ENCODE measurements around the gene CTDSPL2.
"Not testable (repeated sequence)": the region's sequence is repeated elsewhere in the genome, so short reads cannot be mapped to it uniquely, and the experiment has no call there.

The CTDSPL2 gene

DNA sequence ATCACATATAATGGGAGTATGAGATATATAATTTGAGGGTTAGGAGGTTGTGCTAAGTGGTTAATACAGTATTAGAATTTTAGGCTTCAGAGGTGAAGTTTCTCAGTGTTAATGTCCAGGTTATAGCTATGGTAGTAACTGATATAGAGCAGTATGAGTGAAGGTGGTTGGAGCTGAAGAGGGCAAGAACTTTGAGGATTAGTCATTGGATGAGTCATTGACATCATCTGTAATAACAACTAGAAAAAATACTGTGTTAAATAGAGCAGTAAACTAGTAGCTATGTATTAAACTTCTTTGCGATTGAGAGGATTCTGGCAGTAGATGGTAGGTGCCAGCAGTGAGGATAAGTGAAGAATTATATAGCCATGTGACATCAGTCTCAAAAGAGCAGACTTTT, 62.0 kb downstream of the CTDSPL2 start:
- DNase-seq = no peak

DNA sequence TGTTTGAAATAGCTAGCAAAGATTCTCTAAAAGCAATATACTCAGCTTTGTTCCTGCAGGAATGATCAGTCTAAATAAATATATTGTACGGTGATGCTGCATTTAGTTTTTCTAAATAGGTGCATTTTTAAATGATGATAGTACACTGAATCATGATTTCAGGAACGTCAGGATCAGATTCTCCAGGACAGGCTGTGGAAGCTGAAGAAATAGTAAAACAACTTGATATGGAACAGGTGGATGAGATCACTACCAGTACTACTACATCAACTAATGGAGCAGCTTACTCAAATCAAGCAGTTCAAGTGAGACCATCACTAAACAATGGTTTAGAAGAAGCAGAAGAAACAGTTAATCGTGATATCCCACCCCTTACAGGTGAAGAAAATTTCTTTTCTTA, 63.2 kb downstream of the CTDSPL2 start:
- no peak for DNase-seq

DNA sequence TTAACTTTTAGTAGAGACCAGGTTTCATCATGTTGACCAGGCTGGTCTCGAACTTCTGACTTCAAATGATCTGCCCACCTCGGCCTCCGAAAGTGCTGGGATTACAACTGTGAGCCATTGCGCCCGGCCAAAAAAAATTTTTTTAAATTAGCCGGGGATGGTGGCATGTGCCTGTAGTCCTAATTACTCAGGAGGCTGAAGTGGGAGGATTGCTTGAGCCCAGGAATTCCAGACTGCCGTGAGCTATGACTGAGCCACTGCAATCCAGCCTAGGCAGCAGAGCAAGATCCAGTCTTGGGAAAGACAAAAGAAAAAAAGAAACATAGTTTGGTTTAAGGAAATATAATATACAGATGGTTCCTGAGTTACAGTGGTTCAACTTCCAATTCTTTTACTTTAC, 64.6 kb downstream of the CTDSPL2 start:
- no peak for DNase-seq

DNA sequence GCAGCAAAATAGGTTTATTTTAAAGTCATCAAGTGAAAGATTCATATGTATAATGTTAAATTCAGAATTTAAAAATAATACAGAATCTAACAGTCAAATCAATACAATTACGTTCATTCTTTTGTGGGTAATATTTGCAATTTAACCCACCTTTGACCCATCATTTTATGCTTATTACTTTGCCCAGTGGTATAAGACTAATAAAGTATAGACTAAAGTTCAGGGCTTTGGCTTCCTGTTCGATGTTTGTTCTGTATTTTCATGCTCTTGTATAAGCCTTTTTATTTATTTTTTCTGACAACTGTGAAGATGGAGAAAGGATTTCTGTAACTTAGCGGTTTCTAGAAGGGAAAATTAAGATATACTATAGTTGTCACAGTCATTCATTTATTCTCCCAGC, 65.2 kb downstream of the CTDSPL2 start:
- DNase-seq = no peak

DNA sequence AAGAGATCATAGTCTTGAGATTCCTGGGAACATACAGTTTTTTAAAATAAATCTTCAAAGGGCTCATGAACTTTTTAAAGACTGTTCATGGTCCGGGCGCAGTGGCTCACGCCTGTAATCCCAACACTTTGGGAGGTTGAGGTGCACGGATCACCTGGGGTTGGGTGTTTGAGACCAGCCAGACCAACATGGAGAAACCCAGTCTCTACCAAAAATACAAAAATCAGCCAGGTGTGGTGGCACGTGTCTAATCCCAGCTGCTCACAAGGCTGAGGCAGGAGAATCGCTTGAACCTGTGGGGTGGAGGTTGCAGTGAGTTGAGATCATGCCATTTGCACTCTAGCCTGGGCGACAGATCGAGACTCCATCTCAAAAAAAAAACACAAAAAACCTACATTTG, 68.1 kb downstream of the CTDSPL2 start:
- DNase-seq = no peak

DNA sequence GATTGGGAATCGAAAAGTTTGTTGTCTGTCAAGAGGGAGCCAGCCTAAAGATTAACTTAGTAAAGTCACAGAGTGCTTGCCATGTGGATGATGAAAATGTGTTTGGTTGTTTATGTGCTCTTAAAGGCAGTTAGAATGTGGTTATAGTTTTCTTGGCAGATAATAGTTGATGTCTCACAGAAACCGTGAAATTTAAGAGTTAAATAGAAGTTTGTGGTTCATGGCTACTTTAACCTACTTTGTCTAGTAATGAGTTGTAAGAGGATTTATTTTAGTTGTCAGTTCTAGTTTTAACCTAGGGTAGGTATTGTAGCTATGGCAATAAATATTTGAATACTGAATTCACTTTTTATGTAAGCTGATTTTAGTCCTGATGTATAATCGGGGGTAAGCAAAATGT, 73.1 kb downstream of the CTDSPL2 start:
- no peak for DNase-seq

DNA sequence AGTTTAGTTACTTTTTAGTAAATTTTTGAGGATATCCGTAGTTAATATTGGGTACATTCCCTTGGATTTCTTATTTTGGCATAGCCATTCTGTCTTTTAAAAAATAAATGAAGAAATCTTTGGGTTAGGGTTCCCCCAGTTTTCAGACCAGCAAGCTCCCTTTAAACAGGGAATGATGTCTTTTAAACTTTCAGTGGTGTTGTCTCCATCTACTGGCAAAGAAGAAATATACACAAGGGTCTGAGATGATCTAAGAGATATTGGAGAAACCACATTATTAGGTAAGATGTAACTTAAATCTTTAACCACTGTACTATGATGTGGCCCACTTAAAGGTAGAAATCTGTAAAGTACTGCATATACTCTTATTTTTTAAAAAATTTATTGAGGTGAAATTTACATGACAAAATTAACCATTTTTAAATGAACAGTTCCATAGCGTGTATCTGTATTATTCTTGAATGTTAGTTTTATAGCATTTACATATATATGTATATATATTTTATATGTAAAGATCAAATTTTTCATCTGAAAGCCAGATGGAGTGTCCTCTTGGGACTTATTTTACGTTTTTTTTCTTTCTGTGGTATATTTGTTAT, 74.4 kb downstream of the CTDSPL2 start:
- DNase-seq = no peak

DNA sequence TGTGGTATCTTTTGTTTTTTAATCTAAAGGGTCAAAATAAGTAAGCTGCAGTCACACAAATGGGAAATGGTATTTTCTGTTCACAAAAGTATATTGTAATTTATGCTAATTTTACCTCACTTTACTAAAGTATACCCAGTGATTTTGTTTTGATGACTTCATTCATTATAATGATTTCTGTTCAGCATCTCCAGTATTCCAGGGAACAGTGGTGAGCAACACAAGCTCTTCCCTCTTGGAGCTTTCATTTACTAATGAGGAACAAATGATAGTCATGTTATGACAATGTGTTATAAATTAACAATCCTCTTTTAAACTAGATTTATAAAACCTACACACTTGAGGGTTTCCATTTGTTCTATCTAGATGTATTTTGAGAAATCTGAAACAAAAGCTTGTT, 89.0 kb downstream of the CTDSPL2 start:
- no peak for DNase-seq

DNA sequence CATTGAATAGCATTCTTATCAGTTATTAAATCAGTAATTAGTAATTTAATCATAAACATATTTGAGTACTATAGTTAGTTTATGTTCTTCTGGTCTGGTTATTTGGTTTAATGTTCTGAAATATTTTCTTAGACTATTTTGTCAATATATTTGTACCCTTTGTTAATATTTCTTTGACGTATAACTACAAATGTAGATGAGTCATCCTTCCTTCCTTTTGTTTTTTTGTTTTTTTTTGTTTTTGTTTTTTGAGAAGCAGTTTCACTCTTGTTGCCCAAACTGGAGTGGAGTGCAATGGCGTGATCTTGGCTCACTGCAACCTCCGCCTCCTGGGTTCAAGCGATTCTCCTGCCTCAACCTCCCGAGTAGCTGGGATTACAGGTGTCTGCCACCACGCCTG, 92.1 kb downstream of the CTDSPL2 start:
- no peak for DNase-seq

DNA sequence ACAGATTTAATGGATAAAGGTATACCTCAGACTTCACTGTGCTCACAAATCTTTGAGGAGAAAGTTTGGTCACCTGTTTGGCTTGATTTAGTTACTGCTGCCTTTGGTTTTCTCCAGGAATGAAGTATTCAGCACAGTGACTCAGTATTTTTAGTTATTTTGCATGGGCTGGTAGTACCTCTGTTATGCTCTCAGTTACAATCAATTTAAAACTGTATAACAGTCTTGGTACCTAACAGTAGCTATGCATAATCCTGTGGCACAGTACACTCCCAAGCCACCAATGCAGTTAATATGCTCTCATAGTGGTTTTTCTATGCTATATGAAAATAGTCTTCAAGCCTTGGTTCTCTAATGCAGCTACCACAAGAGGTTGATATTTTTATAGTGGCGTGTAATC, 97.6 kb downstream of the CTDSPL2 start:
- no peak for DNase-seq

DNA sequence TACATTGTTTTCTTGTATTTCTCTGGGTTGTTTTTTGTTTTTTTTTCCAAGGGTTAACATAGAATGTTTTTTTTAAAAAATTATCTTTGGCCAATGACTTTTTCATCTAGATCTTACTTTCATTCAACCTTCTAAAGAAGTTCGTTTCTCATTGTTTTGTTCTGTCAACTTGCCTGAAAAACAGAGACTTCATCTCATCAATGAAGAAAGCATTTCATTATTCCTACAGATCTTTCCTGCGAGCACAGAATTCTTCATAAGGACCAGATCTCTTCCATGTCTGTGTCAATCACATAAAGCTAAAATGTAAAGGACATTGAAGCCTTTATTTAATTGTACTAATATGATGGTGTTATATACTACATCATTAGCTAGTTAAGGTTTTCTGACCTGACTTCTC, 99.8 kb downstream of the CTDSPL2 start:
- no peak for DNase-seq

DNA sequence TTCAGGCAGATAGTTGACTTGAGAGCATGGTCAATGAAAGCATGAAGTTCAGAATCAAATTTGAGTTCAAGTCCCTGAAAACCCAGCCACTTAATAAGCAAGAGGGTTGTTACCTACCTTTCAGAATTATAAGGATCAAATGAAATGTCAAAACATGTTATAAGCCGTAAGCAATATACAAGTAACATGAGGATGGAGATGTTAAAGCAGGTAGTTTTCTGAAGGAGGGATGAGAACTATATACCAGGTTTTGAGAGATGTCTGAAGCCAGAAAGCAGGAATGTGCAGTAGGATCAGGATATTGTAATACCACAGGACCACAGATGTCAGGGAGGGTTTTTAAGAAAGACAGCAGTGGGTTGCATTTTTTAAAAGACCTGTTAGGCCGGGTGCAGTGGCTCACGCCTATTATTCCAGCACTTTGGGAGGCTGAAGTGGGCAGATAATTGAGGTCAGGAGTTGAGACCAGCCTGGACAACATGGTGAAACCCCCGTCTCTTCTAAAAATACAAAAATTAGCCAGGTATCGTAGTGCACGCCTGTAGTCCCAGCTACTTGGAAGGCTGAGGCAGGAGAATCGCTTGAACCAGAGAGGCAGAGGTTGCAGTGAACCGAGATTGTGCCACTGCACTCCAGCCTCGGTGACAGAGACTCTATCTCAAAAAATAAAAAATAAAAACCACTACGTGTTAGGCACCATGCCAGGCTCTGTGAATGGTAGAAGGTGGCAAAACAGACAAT, 102.6 kb downstream of the CTDSPL2 start:
- DNase-seq = no peak

DNA sequence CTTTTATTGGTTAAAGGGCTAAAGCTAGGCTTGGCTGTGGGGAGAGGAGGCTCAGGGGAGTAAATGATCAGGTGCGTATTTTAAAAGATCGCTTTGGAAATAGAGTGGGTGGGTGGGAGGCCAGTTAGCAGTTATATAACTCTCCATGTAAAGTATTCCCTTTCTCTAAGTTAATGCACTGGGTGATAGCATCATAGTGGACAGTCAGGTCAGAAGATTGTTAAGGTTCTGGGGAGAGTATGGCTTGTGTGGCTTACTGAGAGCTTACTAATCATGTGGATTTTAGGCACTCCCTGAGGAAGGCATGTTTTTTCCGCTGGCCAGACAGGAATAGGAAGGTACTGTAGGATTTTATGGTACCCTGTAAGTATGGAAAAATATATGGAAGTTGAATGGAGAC, 103.2 kb downstream of the CTDSPL2 start:
- no peak for DNase-seq

DNA sequence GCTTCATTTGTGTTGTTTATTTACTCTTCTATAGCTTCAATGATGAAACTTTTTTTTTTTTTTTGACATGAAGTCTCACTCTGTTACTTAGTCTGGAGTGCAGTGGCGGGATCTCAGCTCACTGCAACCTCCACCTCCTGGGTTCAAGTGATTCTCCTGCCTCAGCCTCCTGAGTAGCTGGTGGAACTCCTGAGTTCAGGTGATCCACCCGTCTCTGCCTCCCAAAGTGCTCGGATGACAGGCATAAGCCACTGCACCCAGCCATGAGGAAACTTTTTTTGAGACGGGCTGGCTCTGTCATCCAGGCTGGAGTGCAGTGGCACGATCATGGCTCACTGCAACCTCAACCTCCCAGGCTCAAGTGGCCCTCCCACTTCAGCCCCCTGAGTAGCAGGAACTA, 104.8 kb downstream of the CTDSPL2 start:
- not testable (repeated sequence) for DNase-seq

DNA sequence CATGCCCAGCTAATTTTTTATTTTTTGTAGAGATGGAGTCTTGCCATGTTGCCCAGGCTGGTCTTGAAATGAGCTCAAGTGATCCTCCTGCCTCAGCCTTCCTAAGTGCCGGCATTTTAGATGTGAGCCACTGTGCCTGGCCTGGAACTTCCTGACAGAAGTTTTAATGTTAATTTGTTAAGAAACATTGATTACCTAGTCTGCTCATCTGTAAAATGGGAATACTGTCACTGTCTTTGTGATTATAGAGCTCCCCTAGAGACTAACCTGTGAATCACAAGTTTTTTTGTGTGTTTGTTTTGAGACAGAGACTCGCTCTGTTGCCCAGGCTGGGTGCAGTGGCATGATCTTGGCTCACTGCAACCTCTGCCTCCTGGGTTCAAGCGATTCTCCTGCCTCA, 105.3 kb downstream of the CTDSPL2 start:
- DNase-seq = no peak

DNA sequence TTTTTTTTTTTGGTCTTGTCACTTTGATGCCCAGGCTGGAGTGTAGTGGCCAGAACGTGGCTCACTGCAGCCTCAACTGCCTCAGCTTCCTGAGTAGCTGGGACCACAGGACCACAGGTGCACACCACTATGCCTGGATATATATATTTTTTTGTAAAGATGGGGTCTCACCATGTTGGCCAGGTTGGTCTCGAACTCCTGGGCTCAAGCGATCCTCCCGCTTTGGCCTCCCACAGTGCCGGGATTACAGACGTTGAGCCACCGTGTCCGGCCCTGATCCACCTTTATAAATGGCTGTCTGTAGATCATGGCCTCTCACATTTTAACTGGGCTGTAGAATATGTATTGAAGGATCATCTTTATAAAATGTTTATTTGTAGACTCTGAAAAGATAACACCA, 107.7 kb downstream of the CTDSPL2 start:
- DNase-seq = no peak

DNA sequence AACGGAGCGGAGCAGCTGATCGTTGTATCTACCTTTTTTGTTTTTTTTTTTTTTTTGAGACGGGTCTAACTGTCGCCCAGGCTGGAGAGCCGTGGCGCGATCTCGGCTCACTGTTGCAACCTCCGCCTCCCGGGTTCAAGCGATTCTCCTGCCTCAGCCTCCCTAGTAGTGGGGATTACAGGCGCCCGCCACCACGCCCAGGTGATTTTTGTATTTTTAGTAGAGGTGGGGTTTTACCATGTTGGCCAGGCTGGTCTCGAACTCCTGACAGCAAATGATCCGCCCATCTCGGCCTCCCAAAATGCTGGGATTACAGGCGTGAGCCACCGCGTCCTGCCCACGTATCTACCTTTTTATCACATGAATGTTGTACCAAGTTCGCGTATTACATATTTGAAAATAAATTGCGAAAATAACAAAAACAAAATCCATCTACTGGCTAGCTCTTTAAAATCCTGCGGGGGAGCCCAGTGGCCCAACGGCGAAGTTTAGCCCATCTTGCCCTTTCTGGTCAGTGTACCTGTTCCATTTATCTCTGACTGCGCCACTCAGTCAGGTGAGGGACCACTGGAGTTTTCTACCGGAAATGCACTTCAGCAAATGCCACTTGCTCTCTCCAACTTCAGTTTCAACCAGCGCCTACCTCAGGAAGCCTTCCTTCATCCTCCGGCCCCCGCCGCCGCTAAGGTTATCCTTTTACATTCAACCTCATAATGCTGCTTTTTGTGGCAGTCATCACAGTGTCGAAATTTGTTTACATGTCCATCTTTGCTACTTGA, 108.3 kb downstream of the CTDSPL2 start:
- DNase-seq = peak; percentile 8

DNA sequence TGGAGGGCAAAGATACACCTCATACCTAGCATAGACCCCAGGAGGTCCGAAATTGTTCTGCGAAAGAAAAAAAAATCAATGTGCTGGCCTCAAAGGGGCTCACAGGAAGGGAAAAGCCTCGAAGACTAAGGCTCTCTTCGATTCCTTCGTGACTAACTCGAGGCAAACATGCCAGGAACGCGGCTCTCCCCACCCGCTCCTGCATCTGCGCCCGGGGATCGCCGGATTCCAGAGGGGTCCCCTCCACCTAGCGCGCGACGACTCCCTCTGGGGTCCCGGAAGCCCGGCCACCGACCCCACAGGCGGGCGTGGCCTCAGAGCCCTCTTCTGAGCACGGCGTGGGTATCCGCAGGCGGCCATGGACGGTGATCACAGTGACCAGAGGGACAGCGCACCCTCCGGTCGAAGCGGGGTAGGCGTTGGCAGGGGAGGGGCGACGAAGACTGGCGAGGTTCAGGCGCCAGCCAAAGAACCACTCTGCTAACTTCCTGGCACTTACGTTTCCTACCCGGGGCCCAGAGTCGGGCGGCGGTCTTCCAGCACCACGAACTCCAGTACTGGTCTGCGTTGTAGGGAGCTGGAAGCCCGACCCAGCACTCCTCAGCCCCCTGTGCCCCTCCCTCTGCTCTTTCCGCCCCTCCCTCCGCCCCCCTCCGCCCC, 109.0 kb downstream of the CTDSPL2 start:
- DNase-seq = no peak

DNA sequence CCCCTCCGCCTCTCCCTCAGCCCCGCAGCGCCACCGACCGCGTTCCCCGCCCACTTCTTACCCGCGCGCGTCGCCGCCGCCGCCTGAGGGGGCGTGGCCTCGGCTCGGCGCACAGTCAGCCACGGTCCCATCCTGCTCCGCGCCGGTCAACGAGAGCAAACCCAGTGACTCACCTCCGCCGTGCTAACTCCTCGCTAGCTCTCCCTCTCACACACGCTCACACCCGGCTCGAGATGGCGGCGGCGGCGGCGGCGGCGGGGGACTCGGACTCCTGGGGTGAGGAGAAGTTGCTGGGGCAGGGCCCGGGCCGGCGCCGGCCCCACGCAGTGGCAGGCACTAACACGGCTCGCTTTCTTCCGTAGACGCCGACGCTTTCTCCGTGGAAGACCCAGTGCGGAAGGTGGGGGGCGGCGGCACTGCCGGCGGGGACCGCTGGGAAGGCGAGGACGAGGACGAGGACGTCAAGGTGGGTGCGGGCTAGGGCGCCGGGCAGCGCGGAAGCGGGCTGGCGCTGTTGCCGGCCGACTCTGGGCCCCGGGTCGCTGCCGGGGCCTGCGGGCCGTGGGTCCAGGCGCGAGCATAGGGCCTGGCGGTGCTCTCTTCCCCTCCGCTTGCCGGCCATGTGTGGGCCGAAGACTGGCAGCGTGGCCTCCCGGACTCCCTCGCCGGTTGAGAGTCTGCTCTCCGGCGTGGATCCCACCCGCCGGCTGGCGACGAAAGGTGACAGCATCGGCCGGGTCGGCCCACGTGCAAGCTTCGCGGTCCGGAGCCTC, 109.7 kb downstream of the CTDSPL2 start, which contains the start of gene EIF3J:
EIF3J (plus strand) TSS at position 186 of the 773 bp plus-strand sequence; CDS start at position 234, 48 bp downstream.
- DNase-seq = peak; percentile 91

DNA sequence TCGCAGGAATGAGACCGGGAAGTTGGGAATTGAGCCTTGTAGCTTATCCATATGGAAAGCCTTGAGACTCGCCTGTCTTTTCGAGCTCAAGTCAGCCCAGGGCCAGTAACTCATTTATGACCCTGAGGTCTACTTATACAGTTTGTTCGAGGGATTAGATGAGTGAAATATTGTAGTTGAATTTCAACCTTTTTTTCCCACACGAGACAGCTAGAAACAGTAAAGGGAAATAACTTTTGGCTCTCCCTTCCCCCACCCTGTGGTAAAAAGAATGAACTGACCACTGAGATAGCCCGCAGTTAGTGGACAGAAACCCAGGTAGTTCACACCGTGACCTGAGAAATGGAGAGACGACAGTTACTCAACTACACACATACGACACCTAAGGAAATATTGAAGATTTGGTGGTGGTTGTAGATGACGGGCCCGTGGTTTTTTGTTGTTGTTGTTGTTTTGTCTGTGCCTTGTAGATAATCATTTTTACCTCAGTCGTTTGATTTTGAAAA, 110.4 kb downstream of the CTDSPL2 start:
- DNase-seq = no peak

DNA sequence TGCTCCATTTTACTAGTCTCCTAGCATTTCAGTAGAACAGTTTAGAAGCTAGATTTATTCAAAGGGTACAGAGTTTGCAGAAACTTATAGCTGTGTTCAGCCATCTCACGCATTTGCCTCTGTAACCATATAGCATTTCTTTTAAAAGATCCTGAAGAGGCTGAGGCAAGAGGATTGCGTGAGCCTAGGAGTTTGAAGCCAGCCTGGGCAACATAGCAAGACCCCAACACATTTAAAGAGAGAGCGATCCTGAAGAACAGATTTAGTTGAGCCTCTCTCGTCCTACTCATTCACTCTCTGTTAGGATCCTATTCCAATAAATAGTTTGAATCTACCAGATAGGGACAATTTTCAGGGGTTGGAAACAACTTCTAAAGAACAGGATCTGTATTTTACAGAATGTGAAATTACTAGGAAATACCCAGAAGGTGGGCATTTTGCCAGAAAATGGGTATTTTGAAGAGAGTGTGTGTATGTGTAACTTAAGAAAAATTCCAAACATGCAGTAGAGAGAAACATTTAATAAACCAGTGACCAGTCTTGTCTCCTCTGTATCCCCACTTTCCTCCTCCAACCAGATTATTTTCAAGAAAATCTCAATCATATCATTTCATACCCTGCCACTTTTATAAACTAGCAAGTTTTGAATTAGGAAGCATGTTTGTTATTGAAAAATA, 114.0 kb downstream of the CTDSPL2 start:
- DNase-seq = no peak

DNA sequence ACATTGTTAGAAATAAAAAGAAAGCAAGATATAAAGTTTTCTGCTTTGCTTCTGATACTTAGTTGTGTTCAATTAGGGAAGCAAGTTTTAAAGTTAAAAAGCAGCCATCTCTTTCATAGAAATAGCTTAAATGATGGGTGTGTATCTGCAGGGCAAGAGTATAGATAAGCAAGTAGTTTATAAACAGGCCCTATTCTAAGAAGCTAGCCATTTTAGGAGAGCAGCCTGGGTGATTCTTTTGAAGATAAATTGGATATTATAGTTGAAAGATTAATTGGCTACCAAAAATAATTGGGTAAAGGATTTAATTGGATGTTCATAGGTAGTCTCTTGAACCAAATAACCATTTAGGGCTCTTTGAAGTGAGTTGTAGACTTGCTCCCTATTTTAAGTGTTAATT, 115.2 kb downstream of the CTDSPL2 start:
- DNase-seq = no peak
